HEK293 (cell line): Measurements from ENCODE around the gene RIMKLA.

ENCODE experiments used
- IKZF3 ChIP-seq: fragments of 450-650 bp; IDR thresholded peaks from 2 replicates; pipeline ENCODE4 v1.5.0; 2018; ENCODE audit warnings: missing biosample characterization, mild to moderate bottlenecking, missing genetic modification characterization, moderate library complexity
- ZFP41 ChIP-seq: fragments of 450-650 bp; formaldehyde crosslinking; IDR thresholded peaks from 2 replicates; pipeline ENCODE4 v1.5.1; 2016; ENCODE audit warnings: missing biosample characterization, missing genetic modification characterization, borderline replicate concordance
- ZNF19 ChIP-seq: fragments of 450-650 bp; formaldehyde crosslinking; IDR thresholded peaks from 2 replicates; pipeline ENCODE4; 2016; ENCODE audit warnings: missing biosample characterization, missing genetic modification characterization, low read depth
- ZNF529 ChIP-seq: fragments of 450-650 bp; formaldehyde crosslinking; IDR thresholded peaks from 2 replicates; pipeline ENCODE4 v1.5.1; 2017; ENCODE audit warnings: missing genetic modification characterization, missing biosample characterization; ENCODE audit not compliant: insufficient replicate concordance
- ZNF544 ChIP-seq: fragments of 450-650 bp; formaldehyde crosslinking; IDR thresholded peaks from 2 replicates; pipeline ENCODE4 v1.5.0; 2017; ENCODE audit warnings: missing biosample characterization, missing genetic modification characterization
- TF ChIP-seq, protein P1 (sequence below): fragments of 450-650 bp; formaldehyde crosslinking; IDR thresholded peaks from 2 replicates; pipeline ENCODE4 v1.5.1; 2016; ENCODE audit warnings: missing biosample characterization, missing genetic modification characterization
- TF ChIP-seq, protein P2 (sequence below): fragments of 450-650 bp; formaldehyde crosslinking; IDR thresholded peaks from 2 replicates; pipeline ENCODE4 v1.5.1; 2016; ENCODE audit warnings: missing biosample characterization, missing genetic modification characterization

DNA sequence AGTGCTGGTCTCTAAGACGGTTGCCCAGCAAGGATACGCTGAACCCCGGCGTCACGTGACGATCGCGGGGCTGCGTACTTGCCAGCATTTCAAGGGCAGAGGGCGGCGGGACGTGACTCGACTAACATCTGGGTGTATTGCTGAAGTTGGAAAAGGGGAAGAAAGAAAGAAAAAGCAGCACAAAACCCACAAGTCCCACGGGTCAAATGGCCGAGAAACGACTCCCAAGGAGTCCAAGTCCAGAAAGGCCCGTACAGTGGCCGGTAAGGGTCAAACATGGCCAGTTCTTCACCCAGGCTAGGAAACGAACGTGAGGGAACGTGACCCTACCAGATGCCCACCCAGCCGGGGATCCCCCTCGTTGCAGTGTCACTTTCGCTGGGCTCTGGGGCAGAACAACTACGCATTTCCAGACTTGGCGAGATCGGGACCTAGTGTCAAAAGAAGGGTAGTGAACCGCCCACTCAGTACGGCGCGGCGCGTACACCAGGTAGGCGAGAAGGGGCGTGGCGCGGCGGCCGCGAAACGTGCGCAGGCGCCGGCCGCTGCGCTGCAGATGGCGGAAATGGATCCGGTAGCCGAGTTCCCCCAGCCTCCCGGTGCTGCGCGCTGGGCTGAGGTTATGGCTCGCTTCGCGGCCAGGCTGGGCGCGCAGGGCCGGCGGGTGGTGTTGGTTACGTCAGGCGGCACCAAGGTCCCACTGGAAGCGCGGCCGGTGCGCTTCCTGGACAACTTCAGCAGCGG, 75.6 kb downstream of the RIMKLA start, which contains the start of the genes PPCS and ZMYND12:
- TF ChIP-seq ZNF544 (no peak), IKZF3 (tag by site-specific recombination) (no peak), ZNF529 (no peak), ZFP41 (tag by site-specific recombination) (no peak), ZNF19 (tag by site-specific recombination) (no peak)
- TF ChIP-seq, protein P1, sequence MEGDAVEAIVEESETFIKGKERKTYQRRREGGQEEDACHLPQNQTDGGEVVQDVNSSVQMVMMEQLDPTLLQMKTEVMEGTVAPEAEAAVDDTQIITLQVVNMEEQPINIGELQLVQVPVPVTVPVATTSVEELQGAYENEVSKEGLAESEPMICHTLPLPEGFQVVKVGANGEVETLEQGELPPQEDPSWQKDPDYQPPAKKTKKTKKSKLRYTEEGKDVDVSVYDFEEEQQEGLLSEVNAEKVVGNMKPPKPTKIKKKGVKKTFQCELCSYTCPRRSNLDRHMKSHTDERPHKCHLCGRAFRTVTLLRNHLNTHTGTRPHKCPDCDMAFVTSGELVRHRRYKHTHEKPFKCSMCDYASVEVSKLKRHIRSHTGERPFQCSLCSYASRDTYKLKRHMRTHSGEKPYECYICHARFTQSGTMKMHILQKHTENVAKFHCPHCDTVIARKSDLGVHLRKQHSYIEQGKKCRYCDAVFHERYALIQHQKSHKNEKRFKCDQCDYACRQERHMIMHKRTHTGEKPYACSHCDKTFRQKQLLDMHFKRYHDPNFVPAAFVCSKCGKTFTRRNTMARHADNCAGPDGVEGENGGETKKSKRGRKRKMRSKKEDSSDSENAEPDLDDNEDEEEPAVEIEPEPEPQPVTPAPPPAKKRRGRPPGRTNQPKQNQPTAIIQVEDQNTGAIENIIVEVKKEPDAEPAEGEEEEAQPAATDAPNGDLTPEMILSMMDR (tag by site-specific recombination), result 0 out of 2 replicates have a peak, but pooled peaks have one; percentile 12
- TF ChIP-seq, protein P2, sequence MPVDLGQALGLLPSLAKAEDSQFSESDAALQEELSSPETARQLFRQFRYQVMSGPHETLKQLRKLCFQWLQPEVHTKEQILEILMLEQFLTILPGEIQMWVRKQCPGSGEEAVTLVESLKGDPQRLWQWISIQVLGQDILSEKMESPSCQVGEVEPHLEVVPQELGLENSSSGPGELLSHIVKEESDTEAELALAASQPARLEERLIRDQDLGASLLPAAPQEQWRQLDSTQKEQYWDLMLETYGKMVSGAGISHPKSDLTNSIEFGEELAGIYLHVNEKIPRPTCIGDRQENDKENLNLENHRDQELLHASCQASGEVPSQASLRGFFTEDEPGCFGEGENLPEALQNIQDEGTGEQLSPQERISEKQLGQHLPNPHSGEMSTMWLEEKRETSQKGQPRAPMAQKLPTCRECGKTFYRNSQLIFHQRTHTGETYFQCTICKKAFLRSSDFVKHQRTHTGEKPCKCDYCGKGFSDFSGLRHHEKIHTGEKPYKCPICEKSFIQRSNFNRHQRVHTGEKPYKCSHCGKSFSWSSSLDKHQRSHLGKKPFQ (tag by site-specific recombination), result no peak
